ENCODE data around the gene VWC2L.

The VWC2L gene

DNA sequence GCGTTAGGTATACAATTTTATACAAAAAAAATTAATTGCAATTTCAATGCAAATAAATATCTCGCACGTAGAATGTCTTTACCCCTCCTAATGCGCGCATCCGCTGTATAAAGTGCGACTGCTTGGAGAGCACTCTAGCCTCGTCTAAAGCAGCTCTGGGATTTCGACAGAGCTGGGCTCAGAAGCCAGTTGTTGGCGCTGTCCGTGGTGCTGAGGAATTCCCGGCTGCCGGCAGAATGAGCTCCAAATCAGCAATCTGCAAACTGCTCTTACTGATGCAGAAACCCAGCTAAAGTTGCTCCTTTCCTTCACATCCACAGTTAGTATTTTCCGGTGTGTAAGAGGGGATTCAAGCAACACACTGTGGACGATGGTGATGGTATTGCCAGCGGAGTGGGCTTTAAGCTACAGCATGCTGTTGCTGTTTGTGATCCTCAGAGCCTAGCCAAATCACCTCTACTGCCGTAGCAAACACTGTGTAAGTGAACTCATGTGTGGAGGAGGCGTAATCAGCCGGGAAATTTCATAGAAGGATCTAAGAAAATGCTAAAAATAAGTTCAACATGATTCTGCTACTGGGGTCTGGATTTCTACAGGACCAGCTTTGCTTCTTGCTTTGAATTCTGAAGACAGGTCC is at the start of gene VWC2L:
Gene VWC2L (plus strand): TSS at position 137 of the 637 bp plus-strand sequence. CDS start 3,140 bp downstream, outside the sequence.
- in situ Hi-C loops (cut with HindIII; ENCODE audit: low pct_ligation_motif_present, low pct_unique_long_range_greater_than_20kb, low sequenced_read_pairs), result no loop called here
- peak; percentile 83 for DNase-seq

DNA sequence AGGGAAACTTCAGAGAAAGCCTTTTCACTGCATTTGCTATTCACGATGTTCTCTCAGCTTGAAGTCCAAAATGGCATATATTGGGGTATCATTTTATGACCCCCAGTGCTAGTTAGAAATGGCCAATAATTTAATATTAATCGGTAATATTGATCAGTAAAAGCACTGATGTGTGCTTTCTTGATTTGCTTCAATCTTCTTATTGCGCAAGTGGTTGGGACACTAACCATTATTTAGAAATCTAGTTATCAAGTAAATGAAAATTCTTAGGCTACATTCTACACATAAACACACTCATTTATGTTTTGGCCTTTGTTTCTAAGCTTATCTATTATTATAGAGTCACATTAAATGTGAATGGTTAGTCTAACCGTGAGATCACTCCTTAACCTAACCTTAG is 49.7 kb upstream of the VWC2L start:
- in situ Hi-C loops (cut with HindIII; ENCODE audit: low pct_ligation_motif_present, low pct_unique_long_range_greater_than_20kb, low sequenced_read_pairs), result no loop called here
- DNase-seq, result no peak

DNA sequence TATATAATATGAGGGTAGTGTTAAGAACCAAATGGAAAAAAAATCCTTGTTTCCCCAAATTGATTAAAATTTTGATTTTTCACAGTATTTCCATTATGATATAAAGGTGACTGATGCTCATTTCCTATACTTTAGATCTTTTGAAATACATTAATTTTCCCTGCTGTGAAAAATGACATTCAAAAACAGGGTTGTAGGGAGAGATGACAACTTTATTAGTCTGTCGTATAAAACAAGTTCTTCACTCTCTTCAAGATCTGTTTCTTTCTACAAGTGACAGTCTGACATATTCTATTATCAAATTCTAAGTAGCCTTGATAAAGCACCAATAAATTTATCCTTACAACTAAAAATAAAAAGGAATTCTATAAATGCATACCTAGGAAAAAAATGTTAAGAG is 45.3 kb upstream of the VWC2L start:
- in situ Hi-C loops (cut with HindIII; ENCODE audit: low pct_ligation_motif_present, low pct_unique_long_range_greater_than_20kb, low sequenced_read_pairs), result no loop called here
- no peak for DNase-seq

DNA sequence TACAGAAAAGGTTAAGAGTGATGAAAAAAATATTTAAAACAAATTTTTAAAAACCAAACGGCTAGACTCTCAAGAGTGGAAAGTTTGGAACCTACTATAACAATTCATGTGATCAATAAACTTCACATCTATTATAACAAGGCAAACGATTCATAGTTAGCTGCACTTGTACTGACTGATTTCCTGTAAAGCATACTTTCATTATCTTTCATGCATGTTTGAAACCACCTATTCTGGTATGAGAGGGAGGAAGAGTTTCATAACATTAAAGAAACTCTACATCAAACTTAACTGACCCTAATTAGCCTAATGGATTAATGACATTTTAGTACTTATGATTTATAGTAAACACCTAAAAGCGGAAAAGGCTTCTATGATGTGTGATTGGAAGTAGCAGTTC is 43.7 kb upstream of the VWC2L start:
- DNase-seq, result no peak
- in situ Hi-C loops (cut with HindIII; ENCODE audit: low pct_ligation_motif_present, low pct_unique_long_range_greater_than_20kb, low sequenced_read_pairs), result no loop called here

DNA sequence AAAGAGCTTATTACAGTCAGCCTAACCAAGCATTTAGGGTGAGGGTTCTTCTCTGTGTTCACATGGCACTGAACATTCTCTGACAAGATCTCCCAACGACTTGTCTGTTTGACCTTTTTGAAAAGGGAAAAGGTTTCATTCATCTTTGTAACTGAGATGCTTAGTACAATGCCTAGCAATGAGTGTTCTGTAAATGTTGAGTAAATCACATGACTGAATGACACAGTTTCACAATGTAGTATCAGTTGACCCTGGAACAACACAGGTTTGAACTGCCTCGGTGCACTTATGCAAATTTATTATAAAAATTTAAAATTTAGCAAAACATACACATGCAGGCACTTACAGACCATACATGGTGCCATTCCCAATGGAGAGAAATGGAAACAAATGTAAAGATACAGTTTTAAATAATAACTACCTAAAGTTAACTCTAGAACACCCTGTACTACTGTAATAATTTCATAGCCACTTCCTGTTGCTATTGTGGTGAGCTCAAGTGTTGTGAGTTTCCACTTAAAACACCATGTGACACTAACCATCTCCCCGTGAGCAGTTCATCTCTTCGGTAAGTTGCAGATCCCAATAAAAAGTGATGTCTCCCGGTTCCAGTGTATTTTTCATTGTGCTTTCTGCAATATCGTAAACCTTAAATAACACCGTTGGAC is 34.1 kb upstream of the VWC2L start:
- in situ Hi-C loops (cut with HindIII; ENCODE audit: low pct_ligation_motif_present, low pct_unique_long_range_greater_than_20kb, low sequenced_read_pairs), result no loop called here
- DNase-seq, result no peak

DNA sequence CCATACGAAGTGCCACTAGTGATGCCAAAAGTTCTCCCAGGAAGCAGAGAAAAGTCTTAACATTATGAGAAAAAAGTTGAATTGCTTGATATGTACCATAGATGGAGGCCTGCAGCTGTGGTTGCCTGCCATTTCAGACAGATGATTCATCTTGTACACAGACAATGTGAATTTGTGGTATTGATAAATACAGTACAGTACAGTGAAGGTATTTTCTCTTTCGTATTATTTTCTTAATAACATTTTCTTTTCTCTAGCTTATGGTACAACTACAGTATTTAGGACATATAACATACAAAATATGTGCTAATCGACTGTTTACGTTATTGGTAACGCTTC is 33.6 kb upstream of the VWC2L start:
- in situ Hi-C loops (cut with HindIII; ENCODE audit: low pct_ligation_motif_present, low pct_unique_long_range_greater_than_20kb, low sequenced_read_pairs), result no loop called here
- DNase-seq, result no peak

DNA sequence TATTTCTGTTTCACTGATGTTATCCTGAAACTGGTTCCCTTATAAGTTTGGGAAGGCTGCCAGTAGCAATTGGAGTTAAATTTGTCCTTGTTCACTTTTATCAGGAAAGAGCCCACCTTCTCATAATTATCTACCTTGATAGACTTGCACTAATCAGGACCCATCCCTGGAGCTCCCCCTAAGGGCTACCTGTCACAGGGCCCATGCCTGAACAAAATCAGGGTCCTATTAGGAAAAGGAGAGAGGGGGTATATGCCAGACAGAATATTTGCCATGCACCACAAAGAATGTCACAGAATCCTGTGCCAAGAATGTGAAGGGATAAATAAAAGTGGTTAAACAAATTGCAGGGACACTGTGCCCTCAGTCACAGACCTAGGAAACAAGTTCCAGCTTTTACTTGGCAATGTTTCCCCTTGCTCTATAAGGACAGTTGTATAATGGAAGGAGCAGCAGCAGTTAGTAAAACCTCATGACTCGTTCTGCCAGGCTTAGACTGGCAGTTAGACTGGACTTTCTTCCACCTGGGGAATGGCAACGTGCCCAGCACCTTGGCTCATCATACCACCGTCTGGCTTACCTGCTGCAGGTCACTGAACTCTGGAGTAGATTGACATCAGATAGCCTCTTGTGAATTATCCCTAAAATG is 32.3 kb upstream of the VWC2L start:
- in situ Hi-C loops (cut with HindIII; ENCODE audit: low pct_ligation_motif_present, low pct_unique_long_range_greater_than_20kb, low sequenced_read_pairs), result no loop called here
- no peak for DNase-seq

DNA sequence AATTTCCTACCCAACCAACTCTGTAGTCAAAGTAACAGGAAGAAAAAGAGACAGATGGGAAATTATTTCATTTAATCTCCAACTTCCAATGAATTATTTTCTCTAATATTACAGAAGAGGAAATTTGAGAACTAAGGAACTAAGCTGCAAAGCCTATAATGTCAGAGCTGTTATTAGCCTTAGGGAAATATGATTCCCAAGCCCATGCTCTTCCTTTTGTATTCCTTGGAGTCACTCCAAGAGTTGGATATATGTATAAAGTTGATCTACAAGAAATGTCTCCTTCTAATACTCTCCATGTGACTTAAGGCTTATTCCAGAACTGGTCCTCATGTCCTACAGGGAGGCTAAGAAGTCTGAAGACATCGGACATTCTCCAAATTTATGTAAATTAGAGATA is 31.6 kb upstream of the VWC2L start:
- in situ Hi-C loops (cut with HindIII; ENCODE audit: low pct_ligation_motif_present, low pct_unique_long_range_greater_than_20kb, low sequenced_read_pairs), result no loop called here
- no peak for DNase-seq

DNA sequence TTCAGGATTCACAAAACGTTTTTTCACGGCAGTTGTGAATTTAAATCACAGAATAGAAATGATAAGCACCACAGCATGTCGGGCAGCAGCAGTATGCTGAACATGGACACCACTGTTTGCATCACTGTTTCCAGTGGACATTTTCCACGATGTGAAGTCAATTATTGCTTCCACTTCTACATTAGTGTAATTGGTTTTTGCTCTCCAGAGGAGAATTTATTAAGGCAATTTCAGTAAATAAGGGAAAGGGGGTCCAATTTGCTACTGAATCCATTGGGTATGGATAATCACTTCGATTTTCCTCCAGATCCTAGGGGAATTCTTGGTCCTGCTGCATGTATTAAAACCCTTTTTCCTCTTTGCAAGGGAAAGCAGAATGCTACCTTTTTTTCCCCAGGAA is 30.2 kb upstream of the VWC2L start:
- DNase-seq, result no peak
- in situ Hi-C loops (cut with HindIII; ENCODE audit: low pct_ligation_motif_present, low pct_unique_long_range_greater_than_20kb, low sequenced_read_pairs), result no loop called here

DNA sequence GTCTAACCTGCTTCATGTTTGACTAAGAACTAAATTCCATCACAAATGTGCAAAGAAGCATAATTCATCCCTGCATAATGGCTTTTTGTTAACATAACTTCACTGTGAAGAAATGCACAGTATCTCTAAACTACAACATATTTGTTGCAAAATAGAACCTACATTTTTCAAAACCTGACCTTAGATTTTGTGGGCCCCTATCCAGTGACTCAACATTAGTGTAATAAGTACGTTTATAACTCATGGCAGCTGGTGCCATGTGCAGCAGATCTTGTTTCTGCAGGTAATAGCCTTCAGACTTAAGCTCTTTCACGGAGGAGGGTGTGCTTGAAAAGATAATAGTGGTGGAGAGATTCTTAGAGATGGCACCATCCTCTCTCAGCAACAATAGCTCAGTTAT is 28.6 kb upstream of the VWC2L start:
- no peak for DNase-seq
- in situ Hi-C loops (cut with HindIII; ENCODE audit: low pct_ligation_motif_present, low pct_unique_long_range_greater_than_20kb, low sequenced_read_pairs), result no loop called here

DNA sequence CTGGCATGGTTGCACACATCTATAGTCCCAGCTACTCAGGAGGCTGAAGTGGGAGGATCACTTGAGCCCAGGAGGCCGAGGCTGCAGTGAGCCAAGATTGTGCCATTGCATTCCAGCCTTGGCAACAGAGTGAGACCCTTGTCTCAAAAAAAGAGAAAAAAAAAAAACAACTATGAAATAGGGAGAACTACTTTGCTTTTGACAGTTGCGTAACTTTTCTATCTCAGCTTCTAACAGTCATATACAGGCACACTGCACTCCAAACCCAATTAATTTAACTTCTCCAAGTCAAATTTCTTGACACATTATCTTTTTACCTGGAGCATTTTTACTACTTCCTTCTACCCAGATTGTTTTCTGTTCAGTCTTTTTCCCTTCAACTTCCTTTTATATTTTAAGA is 24.1 kb upstream of the VWC2L start:
- in situ Hi-C loops (cut with HindIII; ENCODE audit: low pct_ligation_motif_present, low pct_unique_long_range_greater_than_20kb, low sequenced_read_pairs), result no loop called here
- no peak for DNase-seq

DNA sequence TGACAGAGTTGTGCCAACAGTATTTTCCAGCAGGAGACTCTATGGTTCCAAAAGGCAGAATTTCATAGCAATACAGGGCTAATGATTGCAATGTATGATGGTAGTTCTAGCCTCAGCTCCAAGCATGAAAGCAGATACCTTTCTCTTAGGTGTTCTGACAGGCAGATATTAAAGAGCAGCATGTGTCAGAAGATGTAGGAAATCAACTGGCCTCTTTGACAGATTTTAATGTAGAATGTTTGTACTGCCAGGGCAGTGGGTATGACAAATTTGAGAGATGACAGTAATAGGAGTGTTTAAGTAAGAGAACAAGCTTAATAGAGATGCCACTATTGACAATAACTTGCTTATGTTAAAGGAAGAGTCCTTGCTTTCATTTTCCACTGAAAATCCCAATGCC is 21.5 kb upstream of the VWC2L start:
- in situ Hi-C loops (cut with HindIII; ENCODE audit: low pct_ligation_motif_present, low pct_unique_long_range_greater_than_20kb, low sequenced_read_pairs), result no loop called here
- DNase-seq, result no peak

DNA sequence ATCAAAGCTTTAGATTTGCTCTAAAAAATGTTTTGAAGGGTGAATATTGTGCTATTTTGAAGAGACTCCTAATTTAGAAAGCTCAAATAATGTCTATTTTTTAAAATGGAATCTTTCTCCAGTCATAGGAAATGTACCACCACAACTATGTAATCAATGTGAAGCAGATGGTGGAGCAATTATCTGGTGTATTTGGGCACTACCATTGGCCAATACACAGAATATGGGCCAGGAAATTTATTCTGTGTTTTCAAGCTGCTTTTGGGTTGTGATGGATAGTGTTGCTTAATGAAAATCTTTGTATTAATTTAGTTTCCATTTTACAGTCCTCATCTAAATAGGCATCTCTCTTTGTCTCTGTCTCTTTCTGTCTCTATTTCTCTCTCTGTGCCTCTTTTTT is 17.1 kb upstream of the VWC2L start:
- in situ Hi-C loops (cut with HindIII; ENCODE audit: low pct_ligation_motif_present, low pct_unique_long_range_greater_than_20kb, low sequenced_read_pairs), result no loop called here
- DNase-seq, result no peak

DNA sequence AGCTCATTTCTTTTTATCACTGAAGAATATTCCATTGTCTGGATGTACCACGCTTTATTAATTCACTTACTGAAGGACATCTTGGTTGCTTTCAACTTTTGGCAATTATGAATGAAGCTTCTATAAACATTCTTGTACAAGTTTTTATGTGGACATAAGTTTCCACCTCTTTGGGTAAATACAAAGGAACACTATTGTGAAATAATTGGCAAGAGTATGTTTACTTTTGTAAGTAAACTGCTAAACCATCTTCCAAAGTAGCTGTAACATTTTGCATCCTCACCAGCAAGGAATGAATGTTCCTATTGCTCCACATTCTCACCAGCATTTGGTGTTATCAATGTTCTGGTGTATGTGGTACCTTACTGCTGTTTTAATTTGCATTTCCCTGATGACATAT is 15.8 kb upstream of the VWC2L start:
- in situ Hi-C loops (cut with HindIII; ENCODE audit: low pct_ligation_motif_present, low pct_unique_long_range_greater_than_20kb, low sequenced_read_pairs), result no loop called here
- DNase-seq, result no peak

DNA sequence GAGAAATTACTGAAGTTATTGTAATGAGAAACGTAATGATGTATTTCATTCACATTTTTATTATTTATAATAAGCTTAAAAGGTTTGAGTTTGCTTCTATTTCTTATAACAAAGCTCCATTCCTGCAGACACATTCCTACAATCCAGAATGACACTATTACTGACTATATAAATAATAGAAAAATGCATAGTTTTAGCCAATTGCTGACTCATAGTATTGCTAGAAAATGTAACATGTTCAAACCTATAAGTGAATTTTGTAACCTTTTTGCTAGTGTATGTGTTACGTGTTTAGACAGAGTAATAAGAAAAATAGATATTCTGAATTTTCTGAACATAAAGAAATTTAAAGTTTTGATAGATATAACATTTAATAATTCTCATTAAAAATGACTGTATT is 9.3 kb upstream of the VWC2L start:
- in situ Hi-C loops (cut with HindIII; ENCODE audit: low pct_ligation_motif_present, low pct_unique_long_range_greater_than_20kb, low sequenced_read_pairs), result no loop called here
- no peak for DNase-seq

DNA sequence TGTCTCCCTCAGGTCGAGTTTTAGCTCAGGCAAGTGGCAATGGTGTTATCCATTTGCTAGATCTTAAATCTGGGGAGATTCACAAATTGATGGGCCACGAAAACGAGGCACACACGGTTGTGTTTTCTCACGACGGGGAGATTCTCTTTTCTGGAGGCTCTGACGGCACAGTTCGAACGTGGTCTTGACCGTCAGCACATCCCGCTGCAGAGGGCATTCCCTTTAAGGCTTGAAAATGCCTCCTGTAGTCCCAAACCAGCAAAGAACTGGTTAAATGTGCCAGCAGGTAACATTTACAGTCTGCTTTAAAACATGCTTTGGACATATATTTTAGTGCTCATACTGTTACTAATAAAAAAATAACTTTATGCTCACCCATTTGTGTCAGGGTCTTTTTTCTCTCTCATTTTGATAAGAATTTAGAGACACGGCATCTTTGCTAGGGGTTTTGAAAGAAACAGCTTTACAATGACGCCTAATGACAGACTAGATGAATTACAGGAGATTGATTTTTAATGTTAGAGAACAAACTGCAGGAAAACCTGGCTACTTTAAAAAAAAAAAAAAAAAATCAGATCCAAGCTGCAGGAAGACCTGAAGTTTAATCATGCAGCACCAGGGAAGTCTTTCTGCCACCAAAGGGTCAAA is 602 bp upstream of the VWC2L start:
- in situ Hi-C loops (cut with HindIII; ENCODE audit: low pct_ligation_motif_present, low pct_unique_long_range_greater_than_20kb, low sequenced_read_pairs), result no loop called here
- no peak for DNase-seq

DNA sequence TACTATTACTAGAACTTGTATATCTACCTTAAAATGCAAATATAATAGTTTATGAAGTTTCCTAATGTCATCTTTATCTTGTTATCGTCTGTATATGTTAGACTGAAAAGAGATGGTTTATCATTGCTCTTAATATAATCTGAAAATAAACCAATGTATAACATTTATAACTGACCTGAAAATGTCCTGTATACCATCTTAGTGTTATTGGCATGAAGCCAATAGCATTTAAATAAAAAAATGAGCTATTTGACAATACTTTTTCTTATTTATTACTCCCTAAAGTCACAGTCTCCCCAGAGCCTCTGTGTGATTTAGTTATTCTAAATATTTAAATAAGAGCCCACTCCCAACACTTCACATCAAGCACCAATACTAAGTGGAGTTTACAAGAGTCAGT is 1.8 kb downstream of the VWC2L start:
- no peak for DNase-seq
- in situ Hi-C loops (cut with HindIII; ENCODE audit: low pct_ligation_motif_present, low pct_unique_long_range_greater_than_20kb, low sequenced_read_pairs), result no loop called here

DNA sequence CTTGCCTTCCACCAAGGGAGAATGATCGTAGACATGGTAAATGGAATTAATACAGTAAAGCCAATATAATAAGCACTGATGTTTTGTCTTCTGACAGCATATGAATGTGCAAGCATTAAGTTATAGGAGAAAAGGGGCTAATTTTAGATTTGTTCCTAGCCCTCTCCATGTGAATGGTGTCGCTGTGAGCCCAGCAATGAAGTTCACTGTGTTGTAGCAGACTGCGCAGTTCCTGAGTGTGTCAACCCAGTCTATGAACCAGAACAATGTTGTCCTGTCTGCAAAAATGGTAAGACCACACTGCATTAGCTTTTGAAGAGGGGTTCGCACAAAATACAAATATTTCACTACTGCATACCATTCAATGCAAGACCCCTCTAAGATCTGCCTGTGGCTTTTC is 25.6 kb downstream of the VWC2L start:
- DNase-seq, result no peak
- in situ Hi-C loops (cut with HindIII; ENCODE audit: low pct_ligation_motif_present, low pct_unique_long_range_greater_than_20kb, low sequenced_read_pairs), result no loop called here

DNA sequence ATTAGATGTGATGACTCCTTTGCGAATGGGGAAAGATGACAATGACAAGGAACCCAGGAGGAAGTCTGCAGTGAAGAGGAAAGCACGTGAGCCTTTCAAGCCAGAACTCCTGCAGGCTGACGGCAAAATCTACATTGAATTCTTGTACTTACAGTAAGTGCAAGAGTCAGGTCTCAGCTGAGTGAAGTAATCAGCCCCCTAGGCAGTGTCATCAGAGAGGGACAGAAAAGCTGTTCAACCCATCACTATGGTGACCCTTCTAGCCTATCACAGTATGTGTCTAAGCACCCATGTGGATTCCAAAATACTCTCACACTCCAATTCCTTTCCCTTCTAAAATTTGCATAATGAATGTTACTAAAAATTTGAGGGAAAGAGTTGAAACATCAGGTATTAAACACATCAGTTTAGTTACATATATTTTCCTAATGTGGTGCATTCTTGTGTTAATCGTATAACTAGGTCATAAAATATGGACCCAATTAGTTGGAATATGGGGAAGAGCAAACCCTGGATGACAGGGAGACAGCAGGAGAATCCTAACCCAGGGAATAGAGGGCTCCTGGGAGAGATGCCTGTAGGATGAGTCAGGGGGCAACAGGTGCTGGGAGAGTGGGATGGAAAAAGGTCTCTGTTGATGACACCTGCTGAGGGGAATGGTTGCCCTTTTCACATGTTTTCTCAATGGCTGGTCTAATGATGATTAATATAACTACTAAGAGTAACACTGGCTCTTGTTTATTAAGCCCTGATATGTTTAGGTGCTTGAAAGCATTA is 39.5 kb downstream of the VWC2L start:
- in situ Hi-C loops (cut with HindIII; ENCODE audit: low pct_ligation_motif_present, low pct_unique_long_range_greater_than_20kb, low sequenced_read_pairs), result no loop called here
- DNase-seq, result no peak
